ENCODE measurements around the gene PPFIBP1.

PPFIBP1 gene

DNA sequence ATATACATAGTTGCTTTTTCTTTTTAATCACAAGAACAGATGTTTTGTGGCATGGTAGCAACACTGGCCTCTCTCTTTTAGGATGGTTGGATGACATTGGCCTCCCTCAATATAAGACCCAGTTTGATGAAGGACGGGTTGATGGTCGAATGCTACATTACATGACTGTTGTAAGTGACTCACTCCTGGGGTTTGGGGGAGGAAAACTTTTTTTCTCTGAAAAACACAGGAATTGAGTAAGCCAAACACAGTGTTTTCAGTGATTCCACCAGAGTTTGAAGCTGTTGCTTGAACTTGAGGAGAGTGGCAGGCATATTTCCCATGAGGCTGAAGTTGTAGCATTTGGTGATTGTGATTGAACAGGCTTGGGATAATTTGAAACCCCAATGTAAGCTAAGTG lies 158.5 kb downstream of the PPFIBP1 start:
- Histone ChIP-seq H3K9me2 (replicated peaks; ENCODE audit: insufficient read depth, low read length) (no peaks in the 10 kb centered on the region), H3K4me3 (ENCODE audit: low read length) (no peak overlapping the region), H3F3A (ENCODE audit: insufficient read depth, low read length) (no peaks in the 10 kb centered on the region), H3K79me2 (ENCODE audit: low read length) (no peaks in the 10 kb centered on the region), H3K36me3 (replicated peaks; ENCODE audit: insufficient read depth, low read length) (no peaks in the 10 kb centered on the region), H3K27me3 (replicated peaks; ENCODE audit: insufficient read depth, low read length) (no peaks in the 10 kb centered on the region), H3K4me2 (ENCODE audit: low read depth, low read length) (no peak overlapping the region), H2AFZ (ENCODE audit: low read length) (no peak overlapping the region), H3K4me1 (ENCODE audit: low read length) (no peaks in the 10 kb centered on the region; the same call in 1 of the 2 replicates), H3K9ac (ENCODE audit: low read length) (no peak overlapping the region), H4K20me1 (ENCODE audit: insufficient read depth, low read length) (no peaks in the 10 kb centered on the region), H3K9me3 (replicated peaks; ENCODE audit: insufficient read depth, low read length) (no peaks in the 10 kb centered on the region), H3K27ac (ENCODE audit: low read length) (no peak overlapping the region)
- TF ChIP-seq EZH2phosphoT487 (IDR thresholded peaks at IDR 0.05; ENCODE audit: low read length) (no peak), EZH2 (optimal IDR thresholded peaks at IDR 0.05; ENCODE audit: low read depth, low read length) (no peak)
- TF ChIP-seq, protein P1, sequence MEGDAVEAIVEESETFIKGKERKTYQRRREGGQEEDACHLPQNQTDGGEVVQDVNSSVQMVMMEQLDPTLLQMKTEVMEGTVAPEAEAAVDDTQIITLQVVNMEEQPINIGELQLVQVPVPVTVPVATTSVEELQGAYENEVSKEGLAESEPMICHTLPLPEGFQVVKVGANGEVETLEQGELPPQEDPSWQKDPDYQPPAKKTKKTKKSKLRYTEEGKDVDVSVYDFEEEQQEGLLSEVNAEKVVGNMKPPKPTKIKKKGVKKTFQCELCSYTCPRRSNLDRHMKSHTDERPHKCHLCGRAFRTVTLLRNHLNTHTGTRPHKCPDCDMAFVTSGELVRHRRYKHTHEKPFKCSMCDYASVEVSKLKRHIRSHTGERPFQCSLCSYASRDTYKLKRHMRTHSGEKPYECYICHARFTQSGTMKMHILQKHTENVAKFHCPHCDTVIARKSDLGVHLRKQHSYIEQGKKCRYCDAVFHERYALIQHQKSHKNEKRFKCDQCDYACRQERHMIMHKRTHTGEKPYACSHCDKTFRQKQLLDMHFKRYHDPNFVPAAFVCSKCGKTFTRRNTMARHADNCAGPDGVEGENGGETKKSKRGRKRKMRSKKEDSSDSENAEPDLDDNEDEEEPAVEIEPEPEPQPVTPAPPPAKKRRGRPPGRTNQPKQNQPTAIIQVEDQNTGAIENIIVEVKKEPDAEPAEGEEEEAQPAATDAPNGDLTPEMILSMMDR (IDR thresholded peaks at IDR 0.05; ENCODE audit: low read length), result no peak
- DNase-seq, result no peak

DNA sequence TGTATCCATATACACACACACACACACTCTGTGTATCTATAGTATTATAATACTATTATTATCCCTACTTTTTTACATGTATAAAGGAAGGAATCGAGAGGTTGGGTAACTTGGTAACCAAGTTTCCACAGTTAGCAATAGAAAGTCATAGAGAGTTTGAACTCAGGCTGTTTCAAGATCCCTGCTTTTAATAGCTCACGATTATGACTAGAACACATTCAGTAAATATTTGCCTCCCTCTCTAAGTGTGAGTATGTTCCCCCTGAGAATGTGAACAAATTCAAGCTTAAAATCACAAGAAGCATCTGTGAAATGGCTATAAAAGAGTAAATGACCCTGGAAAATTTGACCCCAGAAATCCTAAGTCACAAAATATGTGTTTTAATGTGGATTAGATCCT lies 161.3 kb downstream of the PPFIBP1 start:
- no peak overlapping the region for H2AFZ ChIP-seq (ENCODE audit: low read length)
- no peaks in the 10 kb centered on the region for H3K9me3 ChIP-seq (replicated peaks; ENCODE audit: insufficient read depth, low read length)
- H3K4me3 ChIP-seq (ENCODE audit: low read length), result no peak overlapping the region
- no peak overlapping the region for H3K4me2 ChIP-seq (ENCODE audit: low read depth, low read length)
- no peaks in the 10 kb centered on the region for H3K79me2 ChIP-seq (ENCODE audit: low read length)
- H3K9me2 ChIP-seq (replicated peaks; ENCODE audit: insufficient read depth, low read length), result no peaks in the 10 kb centered on the region
- no peaks in the 10 kb centered on the region for H3K27me3 ChIP-seq (replicated peaks; ENCODE audit: insufficient read depth, low read length)
- H3K4me1 ChIP-seq (ENCODE audit: low read length), result no peaks in the 10 kb centered on the region; the same call in 1 of the 2 replicates
- no peak overlapping the region for H3K9ac ChIP-seq (ENCODE audit: low read length)
- no peaks in the 10 kb centered on the region for H4K20me1 ChIP-seq (ENCODE audit: insufficient read depth, low read length)
- H3F3A ChIP-seq (ENCODE audit: insufficient read depth, low read length), result no peaks in the 10 kb centered on the region
- TF ChIP-seq EZH2 (optimal IDR thresholded peaks at IDR 0.05; ENCODE audit: low read depth, low read length) (no peak), EZH2phosphoT487 (IDR thresholded peaks at IDR 0.05; ENCODE audit: low read length) (no peak)
- TF ChIP-seq, protein P1 (IDR thresholded peaks at IDR 0.05; ENCODE audit: low read length), result no peak
- no peak for DNase-seq
- no peaks in the 10 kb centered on the region for H3K36me3 ChIP-seq (replicated peaks; ENCODE audit: insufficient read depth, low read length)
- H3K27ac ChIP-seq (ENCODE audit: low read length), result no peak overlapping the region

DNA sequence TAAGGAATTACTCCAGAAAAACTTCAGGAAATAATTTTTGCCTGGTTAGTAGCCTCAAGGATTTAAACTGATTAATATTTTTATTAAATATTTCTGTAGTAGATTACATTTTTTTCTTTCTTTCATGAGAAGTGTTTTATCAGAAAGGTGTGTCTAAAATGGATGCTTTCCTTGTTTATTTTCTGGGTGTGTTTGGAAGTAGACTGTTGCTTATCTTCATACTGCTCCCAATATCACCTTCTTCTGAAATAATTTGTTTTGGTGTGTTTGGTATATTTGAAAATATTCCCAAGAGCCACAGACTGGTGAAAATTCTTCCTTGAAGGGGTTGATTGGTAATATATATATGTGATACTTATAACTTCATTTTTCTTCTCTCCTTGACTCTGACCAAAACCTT lies 162.1 kb downstream of the PPFIBP1 start:
- H3K4me1 ChIP-seq (ENCODE audit: low read length), result no peaks in the 10 kb centered on the region
- no peaks in the 10 kb centered on the region for H4K20me1 ChIP-seq (ENCODE audit: insufficient read depth, low read length)
- no peaks in the 10 kb centered on the region for H3F3A ChIP-seq (ENCODE audit: insufficient read depth, low read length)
- TF ChIP-seq EZH2 (optimal IDR thresholded peaks at IDR 0.05; ENCODE audit: low read depth, low read length), result no peak
- TF ChIP-seq, protein P1 (IDR thresholded peaks at IDR 0.05; ENCODE audit: low read length), result no peak
- no peak for TF ChIP-seq EZH2phosphoT487 (IDR thresholded peaks at IDR 0.05; ENCODE audit: low read length)
- H3K4me2 ChIP-seq (ENCODE audit: low read depth, low read length), result no peak overlapping the region
- H3K9me3 ChIP-seq (replicated peaks; ENCODE audit: insufficient read depth, low read length), result no peaks in the 10 kb centered on the region
- H3K9me2 ChIP-seq (replicated peaks; ENCODE audit: insufficient read depth, low read length), result no peaks in the 10 kb centered on the region
- H3K9ac ChIP-seq (ENCODE audit: low read length), result no peak overlapping the region
- no peak for DNase-seq
- no peak overlapping the region for H3K4me3 ChIP-seq (ENCODE audit: low read length)
- H3K79me2 ChIP-seq (ENCODE audit: low read length), result no peaks in the 10 kb centered on the region
- H2AFZ ChIP-seq (ENCODE audit: low read length), result no peak overlapping the region
- no peak overlapping the region for H3K27ac ChIP-seq (ENCODE audit: low read length)
- H3K27me3 ChIP-seq (replicated peaks; ENCODE audit: insufficient read depth, low read length), result no peaks in the 10 kb centered on the region
- H3K36me3 ChIP-seq (replicated peaks; ENCODE audit: insufficient read depth, low read length), result no peaks in the 10 kb centered on the region

All from MM.1S (cell line).